GM20000 (cell line): ENCODE measurements around the gene SMARCA2.

ENCODE experiments used
- DNase-seq: peaks from one replicate; pipeline ENCODE4 v3.0.0; 2012; ENCODE audit warnings: low spot score
- TF ChIP-seq, protein P1 (sequence below): IDR thresholded peaks from 2 replicates; pipeline ENCODE4 v1.5.1; 2012; ENCODE audit warnings: mild to moderate bottlenecking, control low read depth; ENCODE audit errors: extremely low read depth, missing control alignments

SMARCA2 gene

DNA sequence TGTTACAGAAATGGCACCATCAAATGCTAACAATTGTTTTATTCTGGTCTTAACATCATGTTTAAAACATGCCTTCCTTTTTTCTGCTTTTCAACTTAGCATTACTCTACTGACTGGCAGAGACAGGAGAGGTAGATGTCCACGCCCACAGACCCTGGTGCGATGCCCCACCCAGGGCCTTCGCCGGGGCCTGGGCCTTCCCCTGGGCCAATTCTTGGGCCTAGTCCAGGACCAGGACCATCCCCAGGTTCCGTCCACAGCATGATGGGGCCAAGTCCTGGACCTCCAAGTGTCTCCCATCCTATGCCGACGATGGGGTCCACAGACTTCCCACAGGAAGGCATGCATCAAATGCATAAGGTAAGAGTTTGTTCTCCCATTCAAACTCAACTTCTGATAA lies 13.7 kb downstream of the SMARCA2 start:
- TF ChIP-seq, protein P1, sequence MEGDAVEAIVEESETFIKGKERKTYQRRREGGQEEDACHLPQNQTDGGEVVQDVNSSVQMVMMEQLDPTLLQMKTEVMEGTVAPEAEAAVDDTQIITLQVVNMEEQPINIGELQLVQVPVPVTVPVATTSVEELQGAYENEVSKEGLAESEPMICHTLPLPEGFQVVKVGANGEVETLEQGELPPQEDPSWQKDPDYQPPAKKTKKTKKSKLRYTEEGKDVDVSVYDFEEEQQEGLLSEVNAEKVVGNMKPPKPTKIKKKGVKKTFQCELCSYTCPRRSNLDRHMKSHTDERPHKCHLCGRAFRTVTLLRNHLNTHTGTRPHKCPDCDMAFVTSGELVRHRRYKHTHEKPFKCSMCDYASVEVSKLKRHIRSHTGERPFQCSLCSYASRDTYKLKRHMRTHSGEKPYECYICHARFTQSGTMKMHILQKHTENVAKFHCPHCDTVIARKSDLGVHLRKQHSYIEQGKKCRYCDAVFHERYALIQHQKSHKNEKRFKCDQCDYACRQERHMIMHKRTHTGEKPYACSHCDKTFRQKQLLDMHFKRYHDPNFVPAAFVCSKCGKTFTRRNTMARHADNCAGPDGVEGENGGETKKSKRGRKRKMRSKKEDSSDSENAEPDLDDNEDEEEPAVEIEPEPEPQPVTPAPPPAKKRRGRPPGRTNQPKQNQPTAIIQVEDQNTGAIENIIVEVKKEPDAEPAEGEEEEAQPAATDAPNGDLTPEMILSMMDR: no peak
- no peak for DNase-seq

DNA sequence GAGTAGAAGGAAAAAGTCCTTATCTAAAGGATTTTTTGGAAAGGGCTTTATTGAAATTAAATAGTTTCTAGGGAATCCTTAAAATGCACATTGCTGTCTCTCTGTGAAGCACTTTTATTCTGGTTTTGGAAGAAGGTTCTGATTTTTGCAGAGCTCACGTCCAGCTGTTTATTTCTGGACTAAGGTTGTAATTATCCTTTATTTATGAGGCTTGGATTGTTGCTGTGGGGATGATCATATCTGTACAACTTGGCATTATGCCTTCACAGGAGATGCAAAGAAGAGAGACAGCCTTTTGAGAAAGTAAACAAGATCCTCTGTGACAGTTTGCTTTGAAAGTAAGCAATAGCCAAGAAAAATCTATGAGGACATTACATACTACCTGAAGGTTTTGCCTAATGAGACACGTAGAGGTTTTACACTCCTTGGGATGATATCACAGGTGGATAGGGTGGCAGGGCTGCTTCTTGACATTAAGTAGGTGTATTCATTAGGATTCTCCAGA lies 14.6 kb downstream of the SMARCA2 start:
- TF ChIP-seq, protein P1: no peak
- DNase-seq: no peak

DNA sequence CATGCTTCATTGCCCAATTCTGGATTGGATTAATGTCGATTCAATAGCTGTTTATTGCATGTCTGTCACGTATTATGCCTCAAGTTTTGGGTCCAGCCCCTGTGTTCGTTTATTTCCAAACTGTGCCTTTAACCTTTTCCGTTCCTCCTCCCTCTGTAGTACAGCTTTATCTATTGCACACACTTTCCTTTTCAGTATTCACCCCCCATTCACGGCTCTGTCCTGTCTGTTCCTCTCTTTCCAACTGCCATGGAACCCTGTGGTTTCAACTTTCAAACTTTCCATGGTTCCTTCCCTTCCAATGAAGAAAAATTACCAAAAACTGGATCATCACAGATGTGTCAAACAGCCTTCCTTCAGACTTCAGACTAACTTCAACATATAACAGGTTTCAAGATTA lies 17.1 kb downstream of the SMARCA2 start:
- TF ChIP-seq, protein P1: no peak
- no peak for DNase-seq

DNA sequence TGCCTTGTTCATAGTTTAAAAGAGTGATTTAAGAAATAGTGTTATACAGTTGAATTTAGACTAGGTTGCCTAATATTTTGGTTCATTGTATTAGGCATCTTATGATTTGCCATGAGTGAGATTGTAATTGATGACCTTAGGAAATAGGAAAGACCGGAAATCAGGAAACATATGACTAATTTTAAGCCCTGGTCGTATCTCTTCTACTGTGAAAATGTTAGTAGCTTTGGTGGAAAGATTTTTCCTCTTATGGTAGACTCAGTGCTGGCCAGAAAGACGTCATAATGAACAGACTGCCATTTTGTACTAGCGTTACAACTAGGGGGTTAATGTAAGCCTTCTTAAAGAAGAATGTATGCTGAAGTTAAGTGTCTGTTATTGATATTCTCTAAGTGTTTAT lies 21.7 kb downstream of the SMARCA2 start:
- no peak for DNase-seq
- TF ChIP-seq, protein P1: no peak

- no peak for DNase-seq
- TF ChIP-seq, protein P1: no peak
Observed at GRCh38 chr9:2039294-2040180, 24.4 kb downstream of the SMARCA2 start.

GRCh38 chr9:2040828-2041227 lies 25.7 kb downstream of the SMARCA2 start:
- TF ChIP-seq, protein P1: no peak
- no peak for DNase-seq

- no peak for DNase-seq
- TF ChIP-seq, protein P1: no peak
Observed at GRCh38 chr9:2041736-2042135, 26.6 kb downstream of the SMARCA2 start.
